T-helper 2 cell (primary cell): ENCODE data around the gene PDIA6.

Experiments
- DNase-seq, 5 experiments: peaks; one replicate each; pipeline versions ENCODE4 v3.0.0 to v3.0.0-alpha.2; 2012 to 2022

Gene PDIA6

GRCh38 chr2:10779776-10780490 lies 32.7 kb downstream of the PDIA6 start:
- DNase-seq = no peak

GRCh38 chr2:10778724-10779115 lies 33.9 kb downstream of the PDIA6 start:
- no peak for DNase-seq

DNA sequence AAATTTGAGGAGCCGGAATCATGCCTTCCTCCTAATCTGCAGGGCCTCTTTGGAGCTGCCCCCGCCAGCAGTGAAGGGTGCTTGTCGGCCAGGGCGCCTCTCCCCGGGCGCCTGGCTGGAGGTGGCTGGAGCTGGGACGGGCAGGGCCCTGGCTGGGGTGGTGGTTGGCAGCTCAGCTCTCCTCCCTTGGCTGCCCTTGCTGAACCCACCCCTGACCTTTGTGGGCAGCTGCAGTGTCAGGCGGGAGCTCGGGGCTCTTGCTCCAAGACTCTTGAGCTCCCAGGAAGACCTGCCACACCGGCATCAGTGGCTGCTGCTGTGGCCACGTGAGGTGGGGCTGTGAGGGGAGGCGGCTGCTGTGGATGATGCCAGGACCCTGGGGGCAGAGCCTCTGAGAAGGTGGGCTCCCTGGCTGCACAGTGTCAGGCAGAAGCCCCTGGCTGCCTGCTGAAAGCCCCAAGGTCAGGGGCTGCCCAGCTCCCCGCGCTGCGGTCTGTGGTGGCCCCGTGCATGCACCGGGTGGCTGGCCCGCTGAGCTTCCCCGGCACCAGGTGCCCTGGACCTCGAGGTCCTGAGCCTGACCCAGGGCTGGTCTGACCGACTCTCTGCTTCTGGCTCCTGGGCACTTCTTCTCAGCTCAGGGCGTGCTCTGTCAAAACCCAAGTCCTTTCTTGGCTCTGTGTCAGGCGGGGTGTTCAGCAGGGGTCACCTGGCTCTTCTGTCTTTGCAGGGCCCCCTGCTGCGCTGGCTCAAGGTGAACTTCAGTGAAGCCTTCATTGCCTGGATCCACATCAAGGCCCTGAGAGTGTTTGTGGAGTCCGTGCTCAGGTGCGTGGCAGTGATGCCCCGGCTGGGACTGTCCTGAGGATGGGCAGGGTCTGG lies 34.5 kb downstream of the PDIA6 start:
- DNase-seq = no peak

- DNase-seq = no peak
Measured at GRCh38 chr2:10777111-10777841, 35.3 kb downstream of the PDIA6 start.

GRCh38 chr2:10776231-10776977 lies 36.2 kb downstream of the PDIA6 start:
- DNase-seq = no peak

DNA sequence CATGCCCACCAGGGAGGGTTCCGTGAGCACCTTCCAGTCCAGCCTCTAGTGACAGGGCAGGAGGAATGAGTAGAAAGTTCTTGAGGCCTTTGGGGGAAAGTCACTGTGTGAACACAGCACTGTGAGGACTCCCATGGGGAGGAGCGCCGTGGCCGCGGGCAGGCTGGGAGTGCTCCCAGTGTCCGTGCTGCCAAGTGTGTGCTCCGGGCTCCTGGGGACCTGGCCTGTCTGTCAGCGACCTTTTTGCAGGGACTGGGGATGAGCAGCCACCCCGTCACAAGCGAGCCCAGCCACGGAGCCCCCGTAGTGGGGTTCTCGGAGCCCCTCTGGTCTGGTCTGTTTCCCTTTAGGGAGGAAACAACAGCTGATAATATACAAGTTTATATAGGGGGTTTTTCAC lies 36.8 kb downstream of the PDIA6 start:
- DNase-seq = no peak

DNA sequence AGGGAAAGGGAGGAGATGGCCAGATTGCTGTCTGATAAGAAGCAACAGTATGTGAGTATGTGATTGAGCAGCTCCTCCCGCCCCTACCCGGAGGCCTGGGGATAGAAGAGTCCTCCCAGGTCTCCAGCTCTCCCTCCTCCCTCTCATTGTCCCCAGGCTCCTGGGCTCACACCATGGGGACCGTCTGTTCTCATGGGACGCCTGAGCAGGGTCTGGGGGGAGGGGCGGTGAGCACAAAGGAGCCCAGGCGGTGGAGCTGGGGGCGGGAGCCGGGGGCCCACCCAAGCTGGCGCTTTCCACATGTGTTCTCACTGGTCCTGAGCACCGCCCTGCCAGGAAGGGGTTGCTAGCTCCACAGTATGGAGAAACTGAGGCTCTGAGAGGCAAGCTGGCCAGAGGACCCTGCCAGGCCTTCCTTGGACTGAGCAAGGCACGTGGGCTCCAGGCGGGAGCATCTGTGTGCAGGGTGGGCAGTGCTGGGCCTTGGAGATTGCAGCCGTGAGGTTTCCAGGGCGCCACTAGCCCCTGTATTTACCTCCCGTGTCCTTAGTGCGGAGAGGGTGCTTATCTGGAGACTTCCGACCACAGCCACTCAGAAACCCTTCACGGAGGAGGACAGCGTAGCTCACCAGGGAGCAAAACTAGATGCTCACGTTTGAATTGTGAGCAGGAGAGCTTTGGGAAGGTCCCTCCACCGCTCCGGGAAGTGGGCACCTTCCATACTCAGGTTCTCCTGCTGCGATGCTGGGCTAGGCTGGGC lies 37.4 kb downstream of the PDIA6 start:
- no peak for DNase-seq

DNA sequence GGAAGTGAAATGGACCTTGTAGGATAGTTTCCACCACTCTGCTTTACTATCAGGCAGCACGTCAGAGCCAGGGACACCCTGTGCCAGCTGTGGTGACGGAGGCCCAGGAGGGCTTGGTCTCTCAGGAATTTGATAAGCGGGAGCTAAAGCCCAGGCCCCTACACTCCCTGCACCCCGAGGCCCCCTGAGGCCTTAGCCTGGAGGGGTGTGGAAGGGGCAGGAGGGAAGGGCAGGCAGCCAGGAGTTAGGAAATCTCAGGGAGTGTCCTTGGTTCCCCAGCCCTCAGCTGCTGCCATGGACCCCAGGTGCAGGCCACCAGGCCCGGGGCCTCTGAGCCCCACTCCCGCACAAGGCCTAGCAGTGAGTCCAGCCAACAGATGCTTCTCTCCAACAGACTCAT lies 38.2 kb downstream of the PDIA6 start:
- no peak for DNase-seq

DNA sequence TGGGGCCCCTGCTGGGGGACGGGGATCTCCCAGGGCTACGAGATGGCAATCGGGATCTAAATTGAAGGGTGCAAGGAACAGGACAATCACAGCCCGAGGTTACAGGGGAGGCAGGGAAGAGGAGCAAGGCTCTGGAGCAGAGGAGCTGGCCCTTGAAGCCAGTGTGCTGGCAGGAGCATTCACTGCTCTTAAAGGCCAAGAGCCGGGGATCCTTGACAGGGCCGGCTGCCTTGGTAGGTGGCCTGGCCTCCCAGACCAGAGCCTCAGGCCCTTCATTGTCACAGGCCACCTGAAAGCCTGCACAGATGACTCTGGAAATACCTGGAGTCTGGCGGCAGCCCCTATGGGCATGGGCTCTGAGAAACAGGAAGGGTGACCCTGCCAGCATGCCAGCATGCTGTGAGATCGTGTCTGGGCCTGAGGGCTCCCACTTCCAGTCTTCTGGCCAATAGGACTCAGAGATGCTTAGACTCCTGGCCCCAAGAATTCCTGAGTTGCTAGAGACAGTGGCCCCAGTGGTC lies 38.7 kb downstream of the PDIA6 start:
- DNase-seq = no peak

- no peak for DNase-seq
Measured at GRCh38 chr2:10772868-10773215, 39.7 kb downstream of the PDIA6 start.

- DNase-seq = no peak
Measured at GRCh38 chr2:10772201-10772867, 40.3 kb downstream of the PDIA6 start.

DNA sequence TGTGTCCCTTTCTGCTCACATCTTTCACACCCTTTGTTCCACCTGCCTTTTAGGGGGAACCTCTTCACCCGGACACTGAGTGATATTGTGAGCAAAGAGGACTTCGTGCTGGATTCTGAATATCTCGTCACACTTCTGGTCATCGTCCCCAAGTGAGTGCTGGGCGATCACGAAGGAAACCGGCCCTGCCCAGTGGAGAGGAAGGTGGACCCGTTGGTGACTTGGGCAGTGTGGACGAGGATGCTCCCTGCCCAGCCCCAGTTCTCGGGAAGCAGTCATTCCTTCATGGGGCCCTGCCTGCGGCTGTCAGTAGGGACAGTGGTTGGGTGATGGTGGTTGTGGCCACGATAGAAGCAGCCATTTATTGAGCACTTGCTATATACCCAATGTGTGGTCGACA lies 40.8 kb downstream of the PDIA6 start:
- DNase-seq = no peak

- no peak for DNase-seq
Measured at GRCh38 chr2:10770956-10771750, 41.4 kb downstream of the PDIA6 start.

DNA sequence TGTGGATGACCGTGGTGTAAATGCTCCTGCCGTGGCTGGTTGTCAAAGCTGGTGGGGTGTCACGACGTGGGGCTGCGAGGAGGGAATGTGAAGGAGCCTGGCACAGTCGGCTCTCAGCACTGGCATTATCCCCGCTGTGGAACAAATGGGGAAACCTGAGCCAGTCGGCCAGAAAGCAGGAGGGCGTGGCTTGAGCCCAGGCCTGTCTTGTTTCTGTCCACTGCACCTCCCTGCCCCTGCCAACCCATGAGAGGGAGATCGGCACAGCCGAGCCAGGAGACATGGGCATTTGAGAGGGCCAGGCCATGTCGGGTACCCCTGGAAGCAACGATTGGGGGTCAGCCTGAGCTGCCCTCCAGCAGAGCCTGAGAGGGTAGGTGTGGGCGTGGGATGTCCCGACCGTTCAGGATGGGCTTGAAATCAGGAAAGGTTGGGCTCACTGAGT lies 44.5 kb downstream of the PDIA6 start:
- DNase-seq = no peak

GRCh38 chr2:10765914-10766313 lies 46.7 kb downstream of the PDIA6 start:
- no peak for DNase-seq

DNA sequence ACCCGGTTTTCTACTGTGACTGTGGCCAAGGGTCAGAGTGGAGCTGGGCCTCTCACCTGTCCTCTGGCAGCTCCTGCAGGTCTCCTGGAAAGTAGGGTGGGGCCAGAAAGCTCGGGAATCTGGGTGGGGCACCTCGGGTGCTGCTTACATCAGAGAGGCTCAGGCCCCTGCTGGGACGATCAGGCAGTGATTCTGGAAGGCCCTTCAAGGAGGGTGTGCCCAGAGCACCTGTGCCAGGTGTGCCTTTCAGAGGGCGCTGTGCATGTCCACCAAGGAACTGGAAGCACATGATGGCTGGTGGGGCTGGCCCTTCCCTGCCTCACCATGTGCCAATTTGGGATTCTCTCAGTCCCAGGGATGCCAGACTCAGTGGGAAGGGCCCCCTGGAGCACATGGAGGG lies 47.1 kb downstream of the PDIA6 start:
- DNase-seq = no peak

GRCh38 chr2:10764896-10765295 lies 47.7 kb downstream of the PDIA6 start:
- no peak for DNase-seq

GRCh38 chr2:10764096-10764785 lies 48.3 kb downstream of the PDIA6 start:
- DNase-seq = no peak

- DNase-seq = no peak
Measured at GRCh38 chr2:10763461-10763800, 49.2 kb downstream of the PDIA6 start.
